Heart left ventricle (tissue), 16 donors: ENCODE measurements around the gene MT1X. TPM values are rescaled to one million over a fixed set of nuclear protein-coding genes. Genes with fewer than 3 reads are reported as not detected.
A peak's percentile ranks its signal among the peaks of the same experiment; 100 is the strongest.

Experiments
- ATAC-seq, 4 donors: fragments of 200-7000 bp; cut with Tn5 transposase; one replicate each; pipeline ENCODE4 v1.9.1; 2020 to 2022; ENCODE audit warnings: moderate library complexity in 4 of 4, mild to moderate bottlenecking in 3 of 4, moderate number of reproducible peaks in 1 of 4
- DNase-seq, 5 donors: peaks; one replicate each; pipeline ENCODE4 v3.0.0-alpha.2; 2020
- H3K27ac ChIP-seq, 12 donors: fragments of 200-600 bp; sonication (generic) in 4 of 12; one replicate each; pipeline versions ENCODE4 v1.5.0 to v1.8.0; 2016 to 2022; ENCODE audit warnings: mild to moderate bottlenecking in 2 of 12
- H3K27me3 ChIP-seq, 9 donors: fragments of 200-600 bp; sonication (generic) in 2 of 9; one replicate each; pipeline versions ENCODE4 v1.5.1 to v1.8.0; 2016 to 2022; ENCODE audit warnings: mild to moderate bottlenecking in 3 of 9
- H3K36me3 ChIP-seq, 9 donors: fragments of 200-600 bp; sonication (generic) in 2 of 9; one replicate each; pipeline versions ENCODE4 v1.5.0 to v1.8.0; 2018 to 2022; ENCODE audit warnings: mild to moderate bottlenecking in 2 of 9
- H3K4me1 ChIP-seq, 12 donors: fragments of 200-600 bp; sonication (generic) in 4 of 12; one replicate each; pipeline versions ENCODE4 v1.5.0 to v1.8.0; 2016 to 2022; ENCODE audit warnings: mild to moderate bottlenecking in 3 of 12
- H3K4me3 ChIP-seq, 12 donors: fragments of 200-600 bp; sonication (generic) in 4 of 12; one replicate each; pipeline versions ENCODE4 v1.5.0 to v1.8.0; 2017 to 2022; ENCODE audit warnings: mild to moderate bottlenecking in 9 of 12, moderate library complexity in 4 of 12
- H3K9me3 ChIP-seq, 12 donors: fragments of 200-600 bp; sonication (generic) in 4 of 12; one replicate each; pipeline versions ENCODE4 v1.5.0 to v1.8.0; 2016 to 2022; ENCODE audit warnings: mild to moderate bottlenecking in 1 of 12
- CTCF ChIP-seq, 12 donors: fragments of 200-600 bp; sonication (generic) in 4 of 12; IDR thresholded peaks; one replicate each; pipeline versions ENCODE4 v1.5.0 to v1.8.0; 2018 to 2022; ENCODE audit warnings: antibody characterized with exemption in 12 of 12, mild to moderate bottlenecking in 5 of 12
- POLR2A ChIP-seq, 2 donors: fragments of 450-650 bp; IDR thresholded peaks; one replicate each; pipeline ENCODE4 v1.6.1; 2017; ENCODE audit warnings: antibody characterized with exemption in 2 of 2, mild to moderate bottlenecking in 2 of 2, moderate library complexity in 2 of 2
- WGBS, 4 donors: extraction: QIAGEN DNeasy Blood & Tissue Kit in 2 of 4; methylation state at CpG; one replicate each; pipeline versions ENCODE4 v1.1.5 to v1.1.7; 2013 to 2018; 5-methylcytosine and 5-hydroxymethylcytosine counted together
- intact Hi-C, 10 donors: fragments of 100-400 bp; cut with DNase I; formaldehyde crosslinking; loops; one replicate each; pipeline versions ENCODE4 v1.11.1 to v1.14.2; 2022
- polyA plus RNA-seq, 2 donors: library from polyadenylated mRNA; stranded (reverse); fragments of 200-250 nt; gene quantifications; one replicate each; pipeline ENCODE4 v1.2.3, GENCODE V29; 2013
- total RNA-seq, 9 donors: library from RNA; depleted of rRNA in 2 of 9; stranded (reverse); fragments of >200 nt in 2 of 9; fragmentation: NEBNext Ultra II Directional in 3 of 9; extraction: Animal tissue kit (Norgen Biotek cat#: 25700) in 3 of 9; gene quantifications; one replicate each; pipeline versions ENCODE4 v1.1.0 to v1.2.4, GENCODE V29; 2016 to 2023
- donor health status: ischemic (EF 13 %, LVEDD 7.1; RV severe dilation, severe dysfunction).
- donor health status: healthy with polysubstance abuse.
- donor health status: DM: no; HTN: yes; CAD: no.
- donor health status: DM: no; HTN: no; CAD: no.
- donor health status: ischemic (EF 25% LVEDD 6.9; RV normal size, moderate dysfunction).
- donor health status: ischemic (EF 25% LVEDD 5.7; RV mildly dilated, moderate dysfunction).
- donor health status: healthy.
- donor health status: DM: yes; HTN: yes; CAD: no.
- donor health status: ischemic (EF 35%, LVEDD 5.7; RV mildly dilated, moderate dysfunction).
- donor health status: nonischemic (EF 11% LVEDD 7.7; RV severe dilation, severe dysfunction).
- donor health status: DM: yes; HTN: yes; CAD: no.
- donor health status: PGD.
- donor health status: ischemic (EF 29% LVEDD 5.4; RV normal size, mild dysfunction).
- donor health status: nonischemic (EF 23%, LVEDD 6.1; RV moderate dilation, normal function).

The MT1X gene
- total and polyA plus RNA-seq, 11 donors: 20.6 to 918 (median 137) TPM

- DNase-seq (peak; percentile 59 to 85 (median 79)), ATAC-seq (peak; percentile 91 to 94 (median 92))
- Histone ChIP-seq H3K4me1 (peaks cover 0 to 26% (median 16%) of the 10 kb centered on the region in 12 donors), H3K36me3 (no peaks in the 10 kb centered on the region), H3K27me3 (peaks cover 0 to 86% (median 31%) of the 10 kb centered on the region in 9 donors), H3K9me3 (no peaks in the 10 kb centered on the region), H3K27ac (peak overlapping the region in 4 of 12 donors; percentile 9 to 41 (median 36)), H3K4me3 (peak overlapping the region in 10 of 12 donors; percentile 24 to 55 (median 43))
- TF ChIP-seq CTCF (IDR thresholded peaks at IDR 0.05) (peak; percentile 15 to 58 (median 42)), POLR2A (IDR thresholded peaks at IDR 0.05) (no peak)
- intact Hi-C loops: loop anchor here in 4 of 10 donors (2.0 to 5.0 kb wide), 2 partner anchors 26 to 36 kb away; partner anchors contain the start of genes MT2A (in 3 of the 4), MT1G (in 1 of the 4) and MT1H (in 1 of the 4)
- WGBS, 4 donors: 7 to 16% (median 11%) methylated on average over 15 to 42 of the region's 42 CpGs
These were observed 39.0 kb upstream of the MT1X start for GRCh38 chr16:56643080-56643778.

GRCh38 chr16:56643833-56644232 is 38.4 kb upstream of the MT1X start:
- WGBS, 4 donors: 42 to 55% (median 47%) methylated on average over 5 of the region's 5 CpGs
- DNase-seq: no peak
- Histone ChIP-seq H3K9me3 (no peaks in the 10 kb centered on the region), H3K27me3 (peaks cover 0 to 84% (median 30%) of the 10 kb centered on the region in 9 donors), H3K4me1 (peaks cover 0 to 20% (median 12%) of the 10 kb centered on the region in 12 donors), H3K4me3 (peak overlapping the region in 9 of 12 donors; percentile 24 to 55 (median 43)), H3K27ac (no peak overlapping the region), H3K36me3 (no peaks in the 10 kb centered on the region)
- no peak for TF ChIP-seq POLR2A (IDR thresholded peaks at IDR 0.05)
- no peak for TF ChIP-seq CTCF (IDR thresholded peaks at IDR 0.05)
- no peak for ATAC-seq
- intact Hi-C loops: loop anchor here in 4 of 10 donors (2.0 to 5.0 kb wide), 2 partner anchors 25 to 37 kb away; partner anchors contain the start of genes MT2A (in 3 of the 4), MT1G (in 1 of the 4) and MT1H (in 1 of the 4)

- Histone ChIP-seq H3K27me3 (peaks cover 0 to 76% (median 27%) of the 10 kb centered on the region in 9 donors), H3K4me1 (peaks cover 0 to 15% (median 9%) of the 10 kb centered on the region in 12 donors), H3K36me3 (no peaks in the 10 kb centered on the region), H3K4me3 (no peak overlapping the region), H3K9me3 (no peaks in the 10 kb centered on the region), H3K27ac (no peak overlapping the region)
- no peak for TF ChIP-seq CTCF (IDR thresholded peaks at IDR 0.05)
- no peak for TF ChIP-seq POLR2A (IDR thresholded peaks at IDR 0.05)
- intact Hi-C loops: no loop called here
- 87 to 95% (median 89%) methylated on average over 1 of the region's 1 CpG for WGBS, 4 donors
- DNase-seq: no peak
- no peak for ATAC-seq
These were observed 37.0 kb upstream of the MT1X start for GRCh38 chr16:56645311-56645710.

- Histone ChIP-seq H3K4me1 (peaks cover 0 to 15% (median 9%) of the 10 kb centered on the region in 12 donors), H3K9me3 (no peaks in the 10 kb centered on the region), H3K27me3 (peaks cover 0 to 72% (median 27%) of the 10 kb centered on the region in 9 donors), H3K4me3 (no peak overlapping the region), H3K27ac (no peak overlapping the region), H3K36me3 (no peaks in the 10 kb centered on the region)
- intact Hi-C loops: no loop called here
- no peak for DNase-seq
- no peak for TF ChIP-seq CTCF (IDR thresholded peaks at IDR 0.05)
- no peak for TF ChIP-seq POLR2A (IDR thresholded peaks at IDR 0.05)
- ATAC-seq: no peak
- WGBS, 4 donors: 0 to 45% (median 1%) methylated on average over 1 of the region's 1 CpG
These were observed 36.4 kb upstream of the MT1X start for GRCh38 chr16:56645838-56646237.
